SK-N-SH treated with all-trans-retinoic acid at 6 μM for 48 hours (cell line): ENCODE measurements around the gene CLEC16A.

Experiments used
- ATAC-seq: fragments of 200-7000 bp; cut with Tn5 transposase; 3 replicates; pipeline ENCODE4 v1.9.1; 2020; ENCODE audit warnings: mild to moderate bottlenecking, moderate library complexity
- ARNTL ChIP-seq: fragments of 450-650 bp; formaldehyde crosslinking; IDR thresholded peaks from 2 replicates; pipeline ENCODE4 v1.5.0; 2020; ENCODE audit warnings: low read depth, mild to moderate bottlenecking, moderate library complexity, borderline replicate concordance
- BACH2 ChIP-seq: fragments of 250-450 bp; sonication (Bioruptor Pico); IDR thresholded peaks from 2 replicates; pipeline ENCODE4 v1.9.0; 2021; ENCODE audit warnings: mild to moderate bottlenecking, borderline replicate concordance
- CSRNP3 ChIP-seq: fragments of 250-450 bp; sonication (Bioruptor Pico); IDR thresholded peaks from 2 replicates; pipeline ENCODE4 v1.5.1; 2021; ENCODE audit warnings: mild to moderate bottlenecking, moderate library complexity
- ESRRG ChIP-seq: fragments of 250-450 bp; sonication (Bioruptor Pico); IDR thresholded peaks from 2 replicates; pipeline ENCODE4 v1.6.1; 2021; ENCODE audit warnings: mild to moderate bottlenecking
- GLIS3 ChIP-seq: fragments of 250-450 bp; sonication (Bioruptor Pico); IDR thresholded peaks from 2 replicates; pipeline ENCODE4 v1.5.0; 2020; ENCODE audit warnings: mild to moderate bottlenecking, moderate library complexity
- ISL1 ChIP-seq: fragments of 250-450 bp; sonication (Bioruptor Pico); IDR thresholded peaks from 2 replicates; pipeline ENCODE4 v2.1.2; 2022; ENCODE audit warnings: mild to moderate bottlenecking, moderate library complexity
- OSR1 ChIP-seq: fragments of 250-450 bp; sonication (Bioruptor Pico); IDR thresholded peaks from 2 replicates; pipeline ENCODE4 v1.8.0; 2022; ENCODE audit warnings: moderate library complexity, mild to moderate bottlenecking, inconsistent platforms
- POU6F1 ChIP-seq: fragments of 250-450 bp; sonication (Bioruptor Pico); IDR thresholded peaks from 2 replicates; pipeline ENCODE4 v1.8.0; 2021; ENCODE audit warnings: low read depth, mild to moderate bottlenecking, moderate library complexity, borderline replicate concordance
- PPARA ChIP-seq: fragments of 250-450 bp; sonication (Bioruptor Pico); IDR thresholded peaks from 2 replicates; pipeline ENCODE4 v1.5.0; 2020; ENCODE audit warnings: mild to moderate bottlenecking, borderline replicate concordance
- RARB ChIP-seq: fragments of 250-450 bp; sonication (Bioruptor Pico); IDR thresholded peaks from 2 replicates; pipeline ENCODE4 v1.8.0; 2021; ENCODE audit warnings: mild to moderate bottlenecking, moderate library complexity
- SNAI2 ChIP-seq: fragments of 250-450 bp; sonication (Bioruptor Pico); IDR thresholded peaks from 2 replicates; pipeline ENCODE4 v1.5.0; 2020; ENCODE audit warnings: mild to moderate bottlenecking, moderate library complexity
- TCF4 ChIP-seq: fragments of 250-450 bp; sonication (Bioruptor Pico); IDR thresholded peaks from 2 replicates; pipeline ENCODE4 v1.8.0; 2021; ENCODE audit warnings: mild to moderate bottlenecking, moderate library complexity, borderline replicate concordance
- TOX ChIP-seq: fragments of 250-450 bp; sonication (Bioruptor Pico); IDR thresholded peaks from 2 replicates; pipeline ENCODE4 v1.8.0; 2021; ENCODE audit warnings: mild to moderate bottlenecking, moderate library complexity, borderline replicate concordance
- ZC3H10 ChIP-seq: fragments of 250-450 bp; sonication (Bioruptor Pico); IDR thresholded peaks from 2 replicates; pipeline ENCODE4 v1.5.1; 2021; ENCODE audit warnings: mild to moderate bottlenecking, moderate library complexity
- ZFP3 ChIP-seq: fragments of 250-450 bp; sonication (Bioruptor Pico); IDR thresholded peaks from 2 replicates; pipeline ENCODE4 v1.5.0; 2020; ENCODE audit warnings: mild to moderate bottlenecking, moderate library complexity
- ZFP30 ChIP-seq: fragments of 450-650 bp; formaldehyde crosslinking; IDR thresholded peaks from 2 replicates; pipeline ENCODE4 v1.5.0; 2022; ENCODE audit warnings: mild to moderate bottlenecking, moderate library complexity
- ZNF565 ChIP-seq: fragments of 450-650 bp; formaldehyde crosslinking; conservative IDR thresholded peaks from 2 replicates; pipeline ENCODE4 v1.5.0; 2020; ENCODE audit warnings: low read depth, mild to moderate bottlenecking, moderate library complexity
- ZNF70 ChIP-seq: fragments of 450-650 bp; formaldehyde crosslinking; IDR thresholded peaks from 2 replicates; pipeline ENCODE4 v1.5.0; 2020; ENCODE audit warnings: mild to moderate bottlenecking, moderate library complexity
- ZNF8 ChIP-seq: fragments of 450-650 bp; formaldehyde crosslinking; IDR thresholded peaks from 2 replicates; pipeline ENCODE4 v1.5.0; 2020; ENCODE audit warnings: mild to moderate bottlenecking, moderate library complexity
- TF ChIP-seq, protein P1 (sequence below): fragments of 250-450 bp; sonication (Bioruptor Pico); IDR thresholded peaks from 2 replicates; pipeline ENCODE4 v1.8.0; 2020; ENCODE audit warnings: mild to moderate bottlenecking, moderate library complexity, borderline replicate concordance
- TF ChIP-seq, protein P2 (sequence below): fragments of 250-450 bp; sonication (Bioruptor Pico); IDR thresholded peaks from 2 replicates; pipeline ENCODE4 v1.5.1; 2020; ENCODE audit warnings: low read depth, mild to moderate bottlenecking, moderate library complexity

CLEC16A gene

GRCh38 chr16:11140466-11140865, 196.1 kb downstream of the CLEC16A start:
- ATAC-seq = no peak
- TF ChIP-seq ZNF70 (CRISPR knock-in tag) = no peak
- no peak for TF ChIP-seq ZNF565 (CRISPR knock-in tag)
- TF ChIP-seq PPARA = no peak
- no peak for TF ChIP-seq ZC3H10
- no peak for TF ChIP-seq ESRRG
- no peak for TF ChIP-seq RARB (CRISPR knock-in tag)
- TF ChIP-seq, protein P1, sequence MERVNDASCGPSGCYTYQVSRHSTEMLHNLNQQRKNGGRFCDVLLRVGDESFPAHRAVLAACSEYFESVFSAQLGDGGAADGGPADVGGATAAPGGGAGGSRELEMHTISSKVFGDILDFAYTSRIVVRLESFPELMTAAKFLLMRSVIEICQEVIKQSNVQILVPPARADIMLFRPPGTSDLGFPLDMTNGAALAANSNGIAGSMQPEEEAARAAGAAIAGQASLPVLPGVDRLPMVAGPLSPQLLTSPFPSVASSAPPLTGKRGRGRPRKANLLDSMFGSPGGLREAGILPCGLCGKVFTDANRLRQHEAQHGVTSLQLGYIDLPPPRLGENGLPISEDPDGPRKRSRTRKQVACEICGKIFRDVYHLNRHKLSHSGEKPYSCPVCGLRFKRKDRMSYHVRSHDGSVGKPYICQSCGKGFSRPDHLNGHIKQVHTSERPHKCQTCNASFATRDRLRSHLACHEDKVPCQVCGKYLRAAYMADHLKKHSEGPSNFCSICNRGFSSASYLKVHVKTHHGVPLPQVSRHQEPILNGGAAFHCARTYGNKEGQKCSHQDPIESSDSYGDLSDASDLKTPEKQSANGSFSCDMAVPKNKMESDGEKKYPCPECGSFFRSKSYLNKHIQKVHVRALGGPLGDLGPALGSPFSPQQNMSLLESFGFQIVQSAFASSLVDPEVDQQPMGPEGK (CRISPR knock-in tag) = no peak
- TF ChIP-seq GLIS3 (CRISPR knock-in tag) = no peak
- no peak for TF ChIP-seq OSR1
- TF ChIP-seq POU6F1 (CRISPR knock-in tag) = no peak
- no peak for TF ChIP-seq ZFP30 (CRISPR knock-in tag)
- TF ChIP-seq, protein P2, sequence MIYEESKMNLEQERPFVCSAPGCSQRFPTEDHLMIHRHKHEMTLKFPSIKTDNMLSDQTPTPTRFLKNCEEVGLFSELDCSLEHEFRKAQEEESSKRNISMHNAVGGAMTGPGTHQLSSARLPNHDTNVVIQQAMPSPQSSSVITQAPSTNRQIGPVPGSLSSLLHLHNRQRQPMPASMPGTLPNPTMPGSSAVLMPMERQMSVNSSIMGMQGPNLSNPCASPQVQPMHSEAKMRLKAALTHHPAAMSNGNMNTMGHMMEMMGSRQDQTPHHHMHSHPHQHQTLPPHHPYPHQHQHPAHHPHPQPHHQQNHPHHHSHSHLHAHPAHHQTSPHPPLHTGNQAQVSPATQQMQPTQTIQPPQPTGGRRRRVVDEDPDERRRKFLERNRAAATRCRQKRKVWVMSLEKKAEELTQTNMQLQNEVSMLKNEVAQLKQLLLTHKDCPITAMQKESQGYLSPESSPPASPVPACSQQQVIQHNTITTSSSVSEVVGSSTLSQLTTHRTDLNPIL (CRISPR knock-in tag) = no peak

DNA sequence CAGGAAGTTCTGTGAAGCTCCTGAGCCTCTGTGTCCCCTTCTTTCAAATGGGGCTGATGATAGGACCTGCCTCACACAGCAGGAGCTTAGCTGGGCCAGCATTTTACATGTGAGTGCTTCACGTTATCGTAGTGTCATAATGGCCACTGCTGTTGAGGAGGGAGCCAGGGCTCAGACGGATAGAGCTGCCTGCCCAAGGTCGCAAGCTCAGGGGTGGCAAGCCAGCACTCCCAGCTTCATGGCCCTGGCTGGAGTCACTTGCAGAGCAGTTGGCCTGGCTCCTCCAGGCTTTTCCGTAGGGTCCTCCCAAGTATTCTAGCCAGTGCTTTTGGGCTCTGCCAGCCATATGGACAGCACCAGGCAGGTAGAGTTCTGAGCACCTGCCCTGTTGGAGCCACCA, 196.5 kb downstream of the CLEC16A start:
- TF ChIP-seq, protein P1 (CRISPR knock-in tag) = no peak
- no peak for TF ChIP-seq OSR1
- TF ChIP-seq TOX (CRISPR knock-in tag) = no peak
- no peak for TF ChIP-seq ZNF8 (CRISPR knock-in tag)
- no peak for TF ChIP-seq ZC3H10
- no peak for TF ChIP-seq GLIS3 (CRISPR knock-in tag)
- TF ChIP-seq RARB (CRISPR knock-in tag) = no peak
- no peak for TF ChIP-seq CSRNP3 (CRISPR knock-in tag)
- no peak for TF ChIP-seq ZFP30 (CRISPR knock-in tag)
- no peak for TF ChIP-seq BACH2 (CRISPR knock-in tag)
- TF ChIP-seq ZFP3 = no peak
- no peak for TF ChIP-seq SNAI2 (CRISPR knock-in tag)
- TF ChIP-seq ARNTL (CRISPR knock-in tag) = no peak
- TF ChIP-seq TCF4 (CRISPR knock-in tag) = no peak
- TF ChIP-seq ISL1 (CRISPR knock-in tag) = no peak
- no peak for TF ChIP-seq POU6F1 (CRISPR knock-in tag)
- no peak for ATAC-seq
